NCI-H1930 (cell line): ENCODE data around the gene KCNK15.

Experiments used
- DNase-seq, 2 experiments: peaks; one replicate each; lab custom pipeline; 2025; lab: John Stamatoyannopoulos, UW

The KCNK15 gene

GRCh38 chr20:44788706-44789456 is 43.2 kb downstream of the KCNK15 start:
- DNase-seq: no peak

DNA sequence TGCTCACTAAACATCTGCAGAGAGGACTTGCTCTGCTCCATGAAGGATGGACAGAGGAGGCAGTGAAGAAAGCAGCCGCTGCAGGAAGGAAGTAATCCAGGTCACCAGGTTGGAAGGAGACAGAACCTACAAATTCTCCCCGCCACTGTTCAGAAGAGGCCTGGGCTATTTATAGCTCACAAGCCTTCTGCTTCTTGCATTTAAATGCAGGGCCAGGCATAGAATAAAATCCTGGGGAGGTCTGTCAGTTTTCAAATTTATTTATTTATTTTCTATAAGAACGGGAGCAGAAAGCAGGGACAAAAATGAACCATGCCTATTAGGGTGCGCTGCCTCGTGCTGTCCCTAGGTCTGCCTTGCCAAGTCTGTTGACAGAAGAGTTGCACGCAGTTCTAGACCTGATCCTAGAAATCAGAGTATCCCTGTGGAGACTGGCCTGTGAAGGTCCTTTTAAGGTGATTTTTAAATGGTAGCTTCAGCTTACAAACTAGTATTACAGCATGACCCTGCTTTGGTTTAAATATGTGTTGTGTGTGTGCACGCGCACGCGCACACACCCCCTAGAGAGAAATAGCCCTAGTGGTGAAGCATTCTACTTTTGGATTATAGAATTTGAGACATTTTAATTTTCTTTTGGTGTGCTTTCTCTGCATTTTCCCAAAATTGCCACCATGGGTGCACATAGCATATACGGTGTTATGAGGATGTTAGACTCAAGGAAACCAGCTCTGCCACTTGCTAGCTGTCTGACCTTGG is 45.2 kb downstream of the KCNK15 start:
- no peak for DNase-seq

GRCh38 chr20:44792796-44793195 is 47.1 kb downstream of the KCNK15 start:
- DNase-seq: no peak

DNA sequence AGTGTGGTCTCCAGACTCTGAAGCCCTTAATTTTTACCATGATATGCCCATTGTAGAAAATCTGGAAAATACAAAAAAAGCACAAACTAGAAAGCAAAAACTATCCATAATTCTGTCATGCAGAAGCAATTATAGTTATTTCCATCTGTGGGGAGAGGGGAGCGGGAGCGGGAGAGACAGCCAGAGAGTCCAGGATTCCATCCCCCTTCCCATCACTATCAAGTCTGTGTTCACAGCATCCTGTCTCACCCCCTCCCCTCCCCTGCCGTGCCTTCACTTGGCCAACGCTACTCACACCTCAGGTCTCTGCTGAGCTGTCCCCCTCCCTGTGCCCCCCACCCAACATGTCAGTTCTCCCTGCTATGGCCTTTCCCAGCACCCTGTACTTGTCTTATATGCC is 50.2 kb downstream of the KCNK15 start:
- DNase-seq: no peak

- DNase-seq: no peak
Measured at GRCh38 chr20:44796311-44796710, 50.6 kb downstream of the KCNK15 start.

DNA sequence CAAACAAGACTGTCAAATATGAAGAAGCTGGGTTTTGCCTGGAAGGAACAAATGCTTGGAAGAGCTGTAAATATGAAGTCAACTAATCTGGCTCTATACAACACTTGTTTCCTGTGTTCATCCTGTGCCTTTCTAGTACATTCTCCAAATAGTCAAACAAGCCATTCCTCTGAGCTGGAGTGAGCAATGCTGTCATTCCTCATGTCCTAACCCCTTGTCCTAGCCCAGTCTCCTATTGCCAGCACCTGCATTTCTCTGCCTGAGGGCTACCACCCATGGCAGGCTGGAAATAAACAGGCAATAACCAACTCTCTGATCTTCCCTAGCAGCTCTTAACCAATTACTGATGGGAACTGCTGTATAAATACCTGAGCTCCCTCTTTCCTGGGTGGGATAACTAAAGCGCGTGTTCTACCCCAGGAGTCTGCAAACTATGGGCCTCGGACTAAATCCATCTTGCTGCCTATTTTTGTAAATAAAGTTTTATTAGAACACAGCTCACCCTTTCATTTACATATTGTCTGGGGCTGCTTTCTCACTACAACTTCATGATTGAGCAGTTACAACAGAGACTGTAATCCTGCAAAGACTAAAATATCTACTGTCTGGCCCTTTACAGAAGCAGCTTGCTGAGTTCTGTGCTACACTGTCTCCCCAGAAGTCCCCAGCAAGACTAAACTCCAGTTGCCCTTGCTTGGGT is 51.2 kb downstream of the KCNK15 start:
- no peak for DNase-seq

GRCh38 chr20:44799691-44800090 is 54.0 kb downstream of the KCNK15 start:
- no peak for DNase-seq

DNA sequence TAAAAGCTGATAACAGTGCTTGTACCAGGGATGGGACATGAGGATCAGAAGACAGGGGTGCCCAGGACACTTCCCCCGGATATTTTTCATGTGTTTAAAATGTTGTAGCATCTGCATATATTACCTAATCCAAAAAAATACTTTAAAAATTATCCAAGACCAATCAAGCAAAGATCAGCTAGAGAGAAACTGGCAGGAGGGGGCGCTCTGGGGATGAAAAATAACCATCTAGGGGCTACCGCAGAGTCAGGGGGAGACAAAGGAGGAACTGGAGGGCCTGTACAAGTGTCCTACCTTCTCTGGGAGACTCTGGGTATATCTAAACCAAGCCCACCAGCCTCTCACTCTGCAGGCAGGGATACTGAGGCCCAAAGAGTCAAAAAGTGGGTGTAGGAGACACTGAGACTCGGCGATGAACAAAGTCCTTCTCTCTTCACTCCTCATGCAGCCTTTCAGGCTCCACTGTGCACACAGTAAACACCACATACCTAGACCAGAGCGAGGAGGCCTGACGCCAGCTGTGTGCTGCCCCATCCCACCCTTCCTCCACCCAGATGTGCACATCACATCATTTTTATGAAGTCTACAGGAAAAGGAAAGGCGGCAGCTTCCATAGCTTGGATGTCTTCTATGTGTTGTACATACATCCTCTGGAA is 54.9 kb downstream of the KCNK15 start:
- no peak for DNase-seq
